ENCODE results near the gene PRELP. TPM values are rescaled to one million over a fixed set of nuclear protein-coding genes. Genes with fewer than 3 reads are reported as not detected.

PRELP gene
- total and polyA plus RNA-seq, 10 of the 15 experiments (the other 5 are each of a cell fraction or from before 2014, with no cell fraction given), result 0.03 to 0.05 TPM; not detected in 8

- no peak for TF ChIP-seq ZBTB33 (IDR thresholded peaks at IDR 0.05)
- TF ChIP-seq RAD21 (IDR thresholded peaks at IDR 0.05; ENCODE audit: insufficient read depth, low read depth, low read length), result peak; percentile 84
- TF ChIP-seq IKZF2 (IDR thresholded peaks at IDR 0.05), result 0 out of 4 replicates have a peak, but pooled peaks of 1 of the 2 experiments have one; percentile 9
- no peak for TF ChIP-seq HCFC1 (IDR thresholded peaks at IDR 0.05; ENCODE audit: low read length)
Measured at GRCh38 chr1:203504400-203505250, 29.0 kb downstream of the PRELP start (continued).

- Histone ChIP-seq H3K36me3 (ENCODE audit: control insufficient read depth in 2 of 2, insufficient read depth in 2 of 2, low read length in 1 of 2) (no peaks in the 10 kb centered on the region), H3K4me2 (ENCODE audit: control insufficient read depth, insufficient read depth) (no peak overlapping the region), H3K27ac (ENCODE audit: control insufficient read depth, insufficient read depth) (no peak overlapping the region), H3K9ac (ENCODE audit: control insufficient read depth, insufficient read depth, low read length) (no peak overlapping the region), H3K4me1 (ENCODE audit: control insufficient read depth, insufficient read depth, low read length) (no peaks in the 10 kb centered on the region), H3K79me2 (ENCODE audit: control insufficient read depth, insufficient read depth, low read length) (no peaks in the 10 kb centered on the region), H4K20me1 (ENCODE audit: control insufficient read depth, insufficient read depth) (no peaks in the 10 kb centered on the region), H3K9me3 (replicated peaks; ENCODE audit: control insufficient read depth, insufficient read depth, low read length) (no peaks in the 10 kb centered on the region), H3K4me3 (no peak overlapping the region), H3K27me3 (replicated peaks in 1 of 2; ENCODE audit: control insufficient read depth in 2 of 2, insufficient read depth in 2 of 2, low read length in 1 of 2) (no peaks in the 10 kb centered on the region; a peak in 1 of 4 replicates), H2AFZ (ENCODE audit: control insufficient read depth, low read depth, low read length) (no peak overlapping the region)
- CTCF ChIA-PET, result interaction anchor here (0.6 to 8.6 kb wide), 15 partner anchors 11 to 1760 kb away, joined by 3 to 175 read pairs (median 4); partner anchors contain the start of gene ATP2B4
- TF ChIP-seq MYC (IDR thresholded peaks at IDR 0.05; ENCODE audit: insufficient read depth, insufficient read length, insufficient replicate concordance, low read length, severe bottlenecking), result no peak
- TF ChIP-seq ZNF274 (IDR thresholded peaks at IDR 0.05; ENCODE audit: insufficient read depth, insufficient read length), result no peak
- TF ChIP-seq BHLHE40 (IDR thresholded peaks at IDR 0.05; ENCODE audit: borderline replicate concordance in 1 of 2, low read depth in 2 of 2, low read length in 1 of 2), result no peak
- TF ChIP-seq ASH2L (IDR thresholded peaks at IDR 0.05; ENCODE audit: borderline replicate concordance, low read depth), result no peak
- no peak for TF ChIP-seq ATF3 (IDR thresholded peaks at IDR 0.05; ENCODE audit: borderline replicate concordance, extremely low read depth, low read depth, low read length)
- TF ChIP-seq SMAD1 (IDR thresholded peaks at IDR 0.05; ENCODE audit: low read depth, partially characterized antibody), result no peak
- TF ChIP-seq ZNF217 (IDR thresholded peaks at IDR 0.05), result no peak
- no peak for TF ChIP-seq RELB (IDR thresholded peaks at IDR 0.05; ENCODE audit: low read depth)
- TF ChIP-seq TCF12 (IDR thresholded peaks at IDR 0.05; ENCODE audit: low read depth, low read length), result no peak
- intact Hi-C loops (cut with micrococcal nuclease; ENCODE audit: unreplicated experiment), result no loop called here
- in situ Hi-C loops (cut with MboI), result loop anchor here (5.0 kb wide), 1 partner anchor 197 kb away; no protein-coding TSS in a partner anchor
- FAIRE-seq (no peak), DNase-seq (ENCODE audit: low read depth, low spot score) (no peak), ATAC-seq (no peak)
- SMC1A ChIA-PET (ENCODE audit: uncharacterized antibody, unreplicated experiment), result interaction anchor here (0.6 to 7.7 kb wide), 7 partner anchors 121 to 196 kb away, joined by 3 to 100 read pairs (median 6); partner anchors contain the start of gene ATP2B4
- WGBS (ENCODE audit: insufficient coverage, insufficient replicate concordance, low lambda C conversion rate, missing lambda C conversion rate), result 34% methylated on average over 8 of the region's 8 CpGs
- RAD21 ChIA-PET (ENCODE audit: unreplicated experiment), result interaction anchor here (0.7 to 5.4 kb wide), 5 partner anchors 105 to 238 kb away, joined by 3 to 64 read pairs (median 5); no protein-coding TSS in a partner anchor
- POLR2A ChIA-PET, result no interaction called here
- no TSS peak for BruUV-seq (replicated peaks)
Measured at GRCh38 chr1:203505526-203506204, 30.1 kb downstream of the PRELP start.

Data from GM12878 (cell line).